Measurements from ENCODE around the gene CALR3.
"Not testable (repeated sequence)": the region's sequence is repeated elsewhere in the genome, so short reads cannot be mapped to it uniquely, and the experiment has no call there.

Gene CALR3

DNA sequence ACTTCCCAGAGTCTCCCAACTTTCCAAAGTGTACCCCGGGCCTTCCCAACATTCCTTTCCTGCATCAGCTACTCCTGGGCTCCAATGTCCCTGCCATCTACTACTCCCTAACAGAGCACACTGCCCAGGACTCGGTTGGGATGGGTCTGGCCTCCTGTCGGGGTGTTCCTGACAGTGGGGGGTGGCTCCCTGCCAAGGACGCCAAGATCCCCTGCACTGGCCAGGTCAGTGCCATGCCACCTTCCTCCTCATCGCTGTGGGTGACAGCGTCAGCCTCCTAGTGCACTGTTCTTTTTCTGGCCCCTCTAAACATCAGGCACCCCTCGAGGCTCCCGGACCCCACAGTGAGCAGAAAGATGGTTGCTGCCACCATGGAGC, 38.0 kb downstream of the CALR3 start:
- DNase-seq (ENCODE audit: low read depth in 3 of 3), result no peak

DNA sequence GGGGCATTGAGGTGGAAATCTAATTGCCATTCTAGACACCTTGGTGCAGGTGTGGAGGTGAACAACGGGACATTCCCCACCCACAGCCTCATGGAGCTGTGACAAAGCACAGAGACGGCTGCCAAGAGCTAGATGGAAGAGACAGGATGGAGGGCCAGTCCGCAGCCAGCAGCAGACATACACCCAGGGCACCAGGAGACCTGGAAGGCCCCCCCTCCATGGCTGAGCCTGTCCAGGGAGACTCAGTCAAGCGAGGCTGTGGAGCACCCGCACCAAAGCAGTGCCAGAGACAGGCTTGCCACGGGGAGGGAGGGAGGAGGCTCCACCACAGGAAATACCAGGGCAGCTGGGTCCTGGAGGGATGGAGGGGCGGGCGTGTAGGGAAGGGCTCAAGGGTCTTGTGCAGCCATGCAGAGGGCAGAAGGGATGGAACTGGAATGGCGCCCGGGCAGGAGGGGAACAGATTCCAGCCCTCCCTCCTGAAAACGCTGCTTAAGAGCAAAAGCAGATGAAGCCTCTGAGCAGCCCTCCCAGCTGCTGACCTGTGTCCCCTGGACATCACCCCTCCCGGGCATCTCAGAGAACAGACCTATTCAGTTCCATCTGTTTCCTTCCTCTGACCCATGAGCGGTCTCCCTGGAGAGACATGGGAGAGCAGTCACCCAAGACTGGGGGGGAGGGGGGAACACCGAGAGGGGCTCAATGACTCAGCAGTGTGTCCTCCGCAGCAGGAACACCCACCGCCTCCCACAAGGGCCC, 38.6 kb downstream of the CALR3 start:
- no peak for DNase-seq (ENCODE audit: low read depth in 3 of 3)

DNA sequence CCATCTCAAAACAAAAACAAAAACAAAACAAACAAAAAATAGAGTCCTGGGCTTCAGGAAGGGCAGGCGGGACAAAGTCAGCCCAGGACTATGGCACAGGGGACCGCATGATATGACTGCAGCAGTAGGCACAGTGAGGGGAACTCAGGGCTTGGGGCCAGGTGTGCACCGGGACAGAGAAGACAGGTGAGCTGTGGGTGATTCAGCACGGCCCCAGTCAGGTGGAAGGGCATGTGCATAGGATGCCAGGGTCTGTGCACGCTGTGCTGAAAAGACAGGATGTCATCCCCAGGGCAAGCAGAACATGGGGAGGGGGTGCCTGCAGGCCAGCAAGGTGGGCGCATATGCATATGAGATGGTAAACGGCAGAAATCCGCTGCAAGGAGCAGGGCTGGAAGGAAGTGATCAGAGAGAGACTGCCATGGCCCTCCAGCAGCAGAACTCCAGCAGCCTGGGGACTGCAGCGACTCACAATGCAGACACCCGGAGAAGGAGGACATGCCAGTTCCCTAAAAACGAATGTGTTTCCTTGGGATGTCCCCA, 39.2 kb downstream of the CALR3 start:
- no peak for DNase-seq (ENCODE audit: low read depth in 3 of 3)

DNA sequence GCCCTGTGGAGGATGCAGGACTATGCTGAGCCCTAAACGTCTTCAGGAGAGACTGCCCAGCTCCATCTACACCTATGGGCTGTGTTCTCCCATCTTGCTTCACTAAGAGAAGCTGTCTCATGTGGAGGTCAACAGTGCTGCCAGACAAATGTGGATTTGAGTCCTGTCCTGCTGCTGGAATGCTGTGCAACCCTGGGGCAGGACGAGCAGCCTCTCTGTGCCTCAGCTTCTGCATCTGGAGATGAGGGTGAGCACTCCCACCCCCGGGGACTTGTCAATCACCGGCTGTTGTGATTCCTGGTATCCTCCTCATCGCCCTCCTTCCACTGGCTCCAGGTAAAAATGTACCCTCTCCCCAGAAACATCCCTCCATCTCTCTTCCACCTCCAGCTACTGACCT, 40.5 kb downstream of the CALR3 start:
- no peak for DNase-seq (ENCODE audit: low read depth in 3 of 3)

DNA sequence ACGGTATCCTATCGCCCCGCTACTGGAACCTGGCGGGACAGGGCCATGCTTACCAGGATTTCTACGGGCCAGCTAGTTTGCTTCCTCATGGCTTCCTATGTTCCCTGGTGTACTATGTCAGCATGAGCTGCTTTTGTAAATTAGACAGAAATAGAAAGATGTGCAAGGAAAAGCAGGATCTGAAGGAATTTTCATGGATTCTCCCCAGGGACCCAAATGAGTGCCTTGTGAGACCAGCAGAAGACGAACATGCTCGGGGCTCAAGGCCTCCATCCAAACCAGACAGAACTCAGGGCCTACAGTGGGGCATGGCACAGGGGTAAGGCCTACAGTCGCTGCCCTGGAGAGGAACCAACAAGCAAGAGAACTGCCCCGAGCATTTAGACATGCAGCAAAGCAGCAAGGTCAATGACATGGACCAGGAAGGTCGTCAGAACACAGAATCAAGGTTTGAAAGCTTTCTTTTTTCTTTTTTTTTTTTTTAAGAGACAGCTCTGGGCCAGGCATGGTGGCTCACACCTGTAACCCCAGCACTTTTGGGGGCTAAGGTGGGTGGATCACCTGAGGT, 41.5 kb downstream of the CALR3 start:
- DNase-seq (ENCODE audit: low read depth in 3 of 3), result no peak

DNA sequence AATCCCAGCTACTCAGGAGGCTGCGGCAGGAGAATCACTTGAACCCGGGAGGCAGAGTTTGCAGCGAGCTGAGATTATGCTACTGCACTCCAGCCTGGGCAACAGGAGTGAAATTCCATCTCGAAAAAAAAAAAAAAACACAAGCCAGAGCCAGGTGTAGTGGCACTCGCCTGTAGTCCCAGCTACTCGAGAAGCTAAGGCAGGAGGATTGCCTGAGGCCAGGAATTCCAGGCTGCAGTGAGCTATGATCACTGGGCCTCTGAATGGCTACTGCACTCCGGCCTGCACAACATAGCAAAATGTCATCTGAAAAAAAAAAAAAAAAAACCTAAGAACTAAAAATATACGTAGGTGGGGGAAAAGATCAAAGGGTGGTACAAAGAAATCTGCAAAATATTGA, 43.6 kb downstream of the CALR3 start:
- no peak for DNase-seq (ENCODE audit: low read depth in 3 of 3)

DNA sequence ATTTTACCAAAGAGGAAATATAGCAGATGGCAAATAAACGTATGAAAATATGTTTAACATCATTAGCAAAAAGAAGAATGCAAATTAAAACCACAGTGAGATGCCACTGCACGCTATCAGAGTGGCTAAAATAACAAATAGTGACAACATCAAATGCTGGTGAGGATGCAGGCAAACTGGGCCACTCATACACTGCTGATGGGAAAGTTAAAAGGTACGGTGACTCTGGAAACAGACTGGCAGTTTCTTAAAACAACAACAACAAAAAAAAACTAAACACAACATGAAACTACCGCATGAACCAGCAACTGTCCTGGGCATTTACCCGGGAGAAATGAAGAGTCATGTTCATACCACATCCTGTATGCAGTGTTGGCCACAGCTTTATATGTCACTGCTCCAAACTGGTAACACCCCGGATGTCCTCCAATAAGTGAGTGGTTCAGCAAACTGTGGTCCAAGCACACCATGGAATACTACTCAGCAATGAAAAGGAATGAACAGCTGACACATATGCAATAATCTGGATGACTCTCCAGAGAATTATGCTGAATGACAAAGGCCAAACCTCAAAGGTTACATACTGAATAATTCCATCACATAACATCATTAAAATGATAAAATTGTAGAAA, 46.5 kb downstream of the CALR3 start:
- DNase-seq (ENCODE audit: low read depth in 3 of 3), result no peak

DNA sequence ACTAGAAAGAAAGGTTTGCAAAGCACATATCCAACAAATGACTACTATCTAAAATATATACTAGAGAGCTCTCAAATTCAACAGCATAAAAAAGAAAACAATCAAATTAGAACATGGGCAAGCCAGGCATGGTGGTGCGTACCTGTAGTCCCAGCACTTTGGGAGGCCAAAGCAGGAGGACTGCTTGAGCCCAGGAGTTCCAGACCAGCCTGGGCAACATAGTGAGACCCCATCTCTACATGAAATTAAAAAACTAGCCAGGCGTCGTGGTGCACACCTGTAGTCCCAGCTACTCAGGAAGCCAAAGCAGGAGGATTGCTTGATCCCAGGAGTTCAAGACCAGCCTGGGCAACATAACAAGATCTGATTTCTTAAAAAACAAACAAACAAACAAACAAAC, 47.1 kb downstream of the CALR3 start:
- DNase-seq (ENCODE audit: low read depth in 3 of 3), result not testable (repeated sequence)

DNA sequence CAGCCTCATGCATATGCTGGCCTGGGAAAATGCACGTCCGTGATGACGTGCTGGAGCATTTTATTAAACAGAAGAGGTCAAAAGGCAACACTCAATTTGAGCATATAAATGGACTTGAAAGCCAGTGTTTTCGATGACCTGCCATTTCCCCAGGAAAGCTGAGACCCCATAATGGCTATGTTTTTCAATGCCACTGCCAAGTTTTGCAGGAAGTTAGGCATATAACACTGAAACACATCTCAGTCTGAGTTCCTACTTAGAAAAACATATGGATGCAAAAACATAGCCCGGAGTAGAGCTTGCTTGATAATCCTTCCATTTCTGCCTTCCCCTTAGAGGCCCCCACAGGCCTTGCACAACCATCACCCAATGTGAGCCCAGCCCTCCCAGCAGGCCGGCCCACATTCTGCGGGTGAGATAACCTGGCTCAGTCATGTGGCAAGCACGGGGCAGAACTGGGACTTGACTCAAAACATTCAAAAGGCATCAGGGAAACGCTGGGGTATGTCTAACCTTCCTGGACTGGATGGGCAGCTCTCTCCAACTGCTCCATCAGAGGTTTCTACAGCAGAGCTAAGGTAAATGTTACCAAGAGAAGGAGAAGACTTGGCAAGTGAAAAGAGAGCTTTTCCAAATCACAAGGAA, 49.1 kb downstream of the CALR3 start:
- DNase-seq (ENCODE audit: low read depth in 3 of 3), result no peak

DNA sequence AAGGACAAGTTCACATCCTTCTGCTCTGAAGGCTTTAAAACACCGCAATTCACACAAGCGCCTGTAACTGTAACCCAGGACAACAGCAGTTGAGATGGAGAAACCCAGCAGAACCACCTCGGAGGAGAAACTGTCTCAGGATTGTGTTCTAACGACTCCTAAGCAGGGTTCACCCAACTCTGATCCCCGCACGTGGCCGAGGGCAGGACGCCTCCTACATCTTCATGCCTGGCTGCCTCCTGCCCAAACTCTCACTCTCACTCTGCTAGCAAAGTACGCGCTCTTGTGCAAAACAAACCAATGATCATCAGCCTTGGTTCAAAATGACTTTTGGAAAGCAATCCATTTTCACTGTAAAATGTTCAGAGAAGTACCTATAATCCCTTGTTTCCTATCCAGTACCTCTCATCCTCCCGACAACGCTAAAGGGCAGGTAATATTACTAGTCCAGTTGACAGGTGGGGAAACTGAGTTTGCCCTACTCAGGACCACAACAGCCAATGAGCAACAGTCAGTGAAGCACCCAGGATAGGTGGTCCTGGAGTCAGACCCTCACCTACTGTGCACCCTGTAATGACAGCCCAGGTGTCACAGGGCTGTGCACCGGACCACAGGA, 49.8 kb downstream of the CALR3 start:
- no peak for DNase-seq (ENCODE audit: low read depth in 3 of 3)

DNA sequence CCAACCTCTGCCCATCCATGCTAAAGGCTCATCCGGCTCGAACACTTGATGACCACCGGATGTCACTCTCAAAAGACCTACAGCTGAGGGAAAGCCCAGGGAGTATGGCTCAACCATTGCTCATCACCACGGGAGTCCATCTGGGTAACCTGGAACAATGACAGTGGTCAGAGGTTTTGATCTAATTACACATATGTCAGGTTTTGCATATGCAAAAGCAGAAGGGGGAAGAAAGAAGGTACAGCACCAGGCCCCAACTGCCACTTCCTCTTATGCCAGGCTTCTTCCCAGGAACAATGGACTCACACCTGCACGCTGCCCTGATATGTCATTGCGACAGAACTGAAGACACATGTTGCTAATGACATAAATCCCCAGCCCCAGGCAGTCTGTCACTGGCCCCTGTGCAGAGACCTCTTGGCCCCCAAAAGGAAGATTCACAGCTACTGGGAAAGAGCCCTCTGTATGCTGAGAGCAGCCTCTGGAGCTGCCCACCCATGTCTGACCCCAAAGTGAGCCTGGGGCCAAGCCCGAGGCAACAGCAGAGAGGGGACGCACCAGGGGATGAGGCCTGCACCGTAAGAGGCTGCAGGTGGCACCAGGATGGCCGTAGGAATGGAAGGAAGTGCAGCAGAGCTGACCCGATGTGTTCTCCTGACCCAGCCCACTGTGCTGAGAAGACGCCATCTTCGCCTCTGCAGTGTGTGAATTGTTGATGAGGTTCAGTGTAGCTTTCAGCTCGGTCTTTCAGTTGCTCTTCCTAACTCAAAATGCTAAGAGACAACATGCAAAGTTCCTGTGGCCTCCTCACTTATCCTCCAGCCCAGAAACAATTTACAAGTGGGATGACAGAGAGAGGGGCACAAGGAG, 50.5 kb downstream of the CALR3 start:
- DNase-seq (ENCODE audit: low read depth in 3 of 3), result no peak

DNA sequence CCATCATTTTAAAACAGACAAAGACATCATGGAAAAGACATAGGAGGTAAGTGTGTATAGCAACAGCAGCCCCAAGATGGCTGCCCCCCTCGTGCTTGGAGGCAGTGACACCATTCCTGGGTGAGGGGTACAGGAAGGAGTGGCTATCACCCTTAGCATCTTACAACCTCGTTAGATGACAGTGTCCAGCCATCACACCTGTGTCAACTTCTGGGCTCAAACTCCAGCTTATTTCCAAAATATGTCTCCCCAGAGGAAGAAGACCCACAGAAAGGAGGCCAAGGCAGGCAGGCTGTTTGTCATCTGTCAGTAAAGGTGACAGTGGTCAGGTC, 51.7 kb downstream of the CALR3 start:
- no peak for DNase-seq (ENCODE audit: low read depth in 3 of 3)

DNA sequence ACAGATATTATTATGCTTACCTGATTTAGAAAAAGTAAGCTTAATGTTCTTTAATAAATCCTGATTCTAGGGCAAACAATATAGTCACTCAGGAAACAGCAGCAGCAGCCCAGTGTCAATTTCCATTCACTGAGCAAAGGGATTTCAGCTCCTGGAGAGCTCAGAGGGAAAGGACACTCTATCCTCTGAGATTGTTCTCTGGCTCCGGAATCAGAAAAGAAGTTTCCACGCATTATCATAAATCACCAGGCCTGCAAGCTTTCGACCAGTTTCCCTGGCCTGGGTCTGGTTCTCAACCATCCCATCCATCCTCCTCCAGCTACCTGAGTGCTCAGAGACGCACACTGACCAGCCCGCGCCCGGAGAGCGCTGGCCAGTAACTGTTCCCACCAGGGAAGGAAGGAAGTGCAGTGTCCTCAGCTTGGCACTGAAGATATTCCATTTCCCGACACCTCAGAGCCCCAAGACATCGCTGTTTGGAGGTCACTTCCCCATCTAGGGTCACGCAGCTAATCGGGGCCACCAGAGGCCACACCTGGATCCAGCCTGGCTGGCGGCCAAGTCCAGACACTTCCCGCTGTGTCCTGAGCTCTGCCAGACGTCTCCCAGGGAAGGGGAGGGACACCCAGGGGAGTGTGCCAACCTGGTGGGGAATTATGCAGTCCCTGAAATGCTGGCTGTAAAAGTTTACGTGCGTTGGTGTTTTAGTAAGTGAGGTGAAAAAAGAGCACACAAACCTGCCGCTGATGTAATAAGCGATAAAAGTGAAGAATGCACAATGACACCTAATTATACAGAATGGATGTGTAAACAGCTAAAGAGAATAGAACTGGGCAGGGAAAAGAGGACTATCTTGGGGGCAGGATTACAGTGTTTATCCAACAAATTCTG, 53.3 kb downstream of the CALR3 start:
- no peak for DNase-seq (ENCODE audit: low read depth in 3 of 3)

DNA sequence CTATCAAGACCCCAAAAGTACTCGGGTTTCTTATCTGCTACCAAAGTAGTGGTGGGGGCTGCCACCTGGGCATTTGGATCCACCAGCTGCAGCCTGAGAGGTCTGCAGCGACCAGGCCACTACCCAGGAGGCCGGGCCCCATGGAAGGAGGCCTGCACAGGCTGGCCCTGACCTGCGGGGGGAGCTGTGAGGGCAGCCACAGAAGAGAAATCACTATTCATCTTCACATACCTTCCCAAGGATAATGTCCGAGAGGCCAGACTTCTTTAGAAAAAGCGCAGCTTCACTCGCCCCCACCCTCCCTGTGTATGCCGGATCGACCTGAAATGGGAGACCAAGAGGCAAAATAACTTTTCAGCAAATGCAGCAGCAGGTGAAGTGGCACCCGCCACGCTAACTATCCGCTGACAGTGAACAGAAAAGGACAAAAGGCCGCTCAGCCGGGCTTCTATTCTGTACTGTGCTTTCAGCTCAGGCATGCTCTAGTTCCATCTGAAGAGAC, 54.3 kb downstream of the CALR3 start:
- no peak for DNase-seq (ENCODE audit: low read depth in 3 of 3)

DNA sequence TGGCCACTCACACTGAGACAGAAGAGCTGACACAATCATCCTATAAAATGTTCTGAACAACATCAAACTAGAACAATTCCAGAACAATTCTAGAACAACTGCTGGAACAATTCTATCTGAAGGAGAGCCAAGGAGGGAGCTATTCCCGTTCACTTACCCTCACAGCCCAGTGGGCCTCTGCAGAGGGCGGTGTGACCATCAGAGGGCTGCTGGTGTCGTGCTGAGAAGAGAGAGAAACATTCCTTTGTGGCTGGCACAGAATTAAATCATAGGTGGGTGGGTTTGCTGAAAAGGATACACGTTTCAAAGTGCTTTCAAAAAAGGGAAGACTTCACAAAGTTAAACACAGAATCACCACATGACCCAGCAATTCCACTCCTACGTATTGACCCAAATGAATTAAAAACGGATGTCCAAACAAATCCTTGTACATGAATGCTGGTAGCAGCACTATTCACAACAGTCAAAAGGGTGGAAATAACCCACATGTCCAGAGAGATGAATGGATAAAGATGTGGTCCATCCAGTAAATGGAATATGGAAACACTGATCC, 59.1 kb downstream of the CALR3 start:
- DNase-seq (ENCODE audit: low read depth in 3 of 3), result no peak

DNA sequence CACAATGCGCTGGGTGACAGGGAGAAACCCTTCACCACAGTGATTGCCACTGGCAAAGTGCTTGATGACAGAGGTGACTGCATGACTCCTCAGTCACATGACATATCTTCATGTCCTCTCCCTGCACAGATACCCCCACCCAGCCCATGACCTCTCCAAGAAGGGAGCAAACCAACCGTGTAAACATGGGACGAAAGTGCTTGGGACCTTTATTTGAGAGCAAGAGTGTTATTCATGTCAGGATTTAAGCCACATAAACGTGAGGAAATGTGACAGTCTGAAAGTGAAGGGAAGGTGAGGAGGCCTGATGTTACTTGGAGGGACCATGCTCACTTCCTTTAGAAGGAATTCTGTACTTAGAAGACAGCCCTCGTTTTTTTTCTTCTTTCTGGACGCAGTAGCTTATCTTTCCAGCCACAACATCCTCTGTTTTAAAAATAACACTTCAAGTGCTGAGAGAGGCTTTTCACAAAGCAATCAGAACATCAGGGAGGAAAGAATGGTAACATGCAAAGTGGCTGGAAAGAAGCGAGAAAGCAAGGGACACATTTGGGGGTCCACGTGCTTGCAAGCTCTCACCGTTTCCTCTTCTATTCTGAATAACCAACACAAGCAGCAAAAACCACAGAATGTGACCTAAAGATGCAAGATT, 59.8 kb downstream of the CALR3 start:
- no peak for DNase-seq (ENCODE audit: low read depth in 3 of 3)

DNA sequence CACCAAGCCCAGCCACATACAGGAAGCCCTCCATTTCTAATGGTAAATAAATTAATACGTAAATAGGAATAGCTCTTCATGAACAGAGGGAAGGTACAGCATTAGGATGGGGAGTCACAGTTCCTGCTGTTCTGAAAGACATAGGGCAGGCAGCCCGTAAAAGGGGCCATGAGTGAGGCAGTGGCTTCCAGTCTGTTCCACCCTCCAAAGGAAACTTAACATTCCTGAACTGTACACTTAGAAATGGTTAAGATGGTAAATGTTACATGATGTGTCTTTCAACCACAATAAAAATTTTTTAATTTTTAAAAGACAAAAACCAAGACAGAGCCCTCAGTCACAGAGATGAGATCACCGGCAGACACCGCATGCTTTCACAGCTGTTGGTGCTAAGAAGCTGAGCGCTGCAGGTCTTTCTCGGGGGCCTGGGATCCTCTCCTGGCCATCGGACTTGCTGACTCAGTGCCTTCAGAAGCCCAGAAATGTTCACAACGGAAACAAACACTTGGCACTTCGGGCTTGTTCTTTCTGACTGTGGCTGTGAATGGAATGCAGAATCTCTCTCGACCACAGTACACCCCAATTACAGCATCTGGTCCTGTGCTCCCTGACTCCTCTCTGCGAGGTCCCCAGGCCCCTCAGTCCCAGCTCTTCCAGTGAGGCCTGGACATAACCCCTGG, 60.6 kb downstream of the CALR3 start:
- no peak for DNase-seq (ENCODE audit: low read depth in 3 of 3)

DNA sequence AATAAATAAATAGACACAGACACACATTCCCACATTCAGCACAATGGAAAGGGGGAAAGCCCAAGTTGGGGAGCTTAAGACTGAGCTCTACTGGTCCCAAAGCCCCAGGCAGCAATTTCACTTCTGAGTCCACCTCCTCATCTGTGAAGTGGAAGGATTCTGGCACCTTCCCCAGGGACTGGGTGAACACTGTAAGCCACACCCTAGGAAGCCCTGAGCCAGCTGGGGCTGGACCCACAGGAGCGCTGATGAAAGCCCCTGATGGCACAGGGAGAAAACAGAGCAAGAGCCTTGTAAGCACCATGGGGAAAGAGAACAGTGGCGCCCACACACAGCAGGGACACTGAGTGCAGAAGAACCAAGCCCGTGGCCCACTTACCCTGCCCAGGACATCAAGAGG, 62.0 kb downstream of the CALR3 start:
- DNase-seq (ENCODE audit: low read depth in 3 of 3), result no peak

DNA sequence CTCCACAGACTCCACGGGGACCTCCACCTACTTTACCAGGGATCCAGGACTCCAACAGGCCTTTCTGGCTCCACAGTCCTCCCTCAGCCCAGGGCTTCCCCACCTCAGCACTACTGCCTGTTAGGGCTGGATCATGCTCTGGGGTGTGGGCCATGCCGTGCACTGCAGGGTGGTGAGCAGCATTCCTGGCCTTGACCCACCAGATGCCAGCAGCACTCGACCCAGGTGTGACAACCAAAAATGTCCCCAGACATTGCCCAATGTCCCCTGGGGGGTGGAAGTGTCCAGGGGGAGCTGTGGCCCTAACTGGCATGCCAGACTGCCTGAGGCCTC, 66.2 kb downstream of the CALR3 start:
- DNase-seq (ENCODE audit: low read depth in 3 of 3), result no peak

All from stimulated activated CD4-positive, alpha-beta T cell treated with anti-CD3 and anti-CD28 coated beads, TNF-alpha, amount 100 ng/mL, for 4 hours (primary cell).